Measurements from ENCODE around the gene HIPK2. TPM values are rescaled to one million over a fixed set of nuclear protein-coding genes. Genes with fewer than 3 reads are reported as not detected.

Gene HIPK2
- total RNA-seq, 1 experiment from 2014 or later = 35.2 TPM

- Histone ChIP-seq H3K4me3 (no peak overlapping the region), H3K79me2 (ENCODE audit: low read depth) (no peaks in the 10 kb centered on the region), H3K4me2 (no peak overlapping the region), H4K20me1 (ENCODE audit: insufficient read depth) (0 out of 2 replicates have a peak, but pooled peaks cover 8% of the 10 kb centered on the region), H3K9me3 (ENCODE audit: insufficient read depth, low read depth) (no peaks in the 10 kb centered on the region), H3K9me2 (ENCODE audit: insufficient read depth) (no peaks in the 10 kb centered on the region), H3K36me3 (ENCODE audit: low read depth) (no peaks in the 10 kb centered on the region), H3K4me1 (replicated peaks; ENCODE audit: insufficient read depth) (no peaks in the 10 kb centered on the region), H2AFZ (no peak overlapping the region), H3K27ac (no peak overlapping the region), H3F3A (ENCODE audit: insufficient read depth, low read depth) (no peaks in the 10 kb centered on the region), H3K27me3 (ENCODE audit: insufficient read depth, low read depth) (no peaks in the 10 kb centered on the region)
- intact Hi-C loops (cut with micrococcal nuclease; ENCODE audit: unreplicated experiment) = no loop called here
- CTCF ChIA-PET = interaction anchor here (0.7 kb wide), 1 partner anchor 317 kb away, joined by 3 read pairs; no protein-coding TSS in a partner anchor
- POLR2A ChIA-PET (ENCODE audit: unreplicated experiment) = interaction anchor here (0.6 kb wide), 1 partner anchor 662 kb away, joined by 4 read pairs; no protein-coding TSS in a partner anchor
- TF ChIP-seq EZH2 (IDR thresholded peaks at IDR 0.05; ENCODE audit: low read depth) = no peak
- no peak for TF ChIP-seq CTCF (conservative IDR thresholded peaks at IDR 0.05)
- no TSS peak for BruUV-seq (replicated peaks)
- DNase-seq = no peak
These were observed 29.4 kb downstream of the HIPK2 start for GRCh38 chr7:139748373-139748765.

GRCh38 chr7:139747662-139748372, 30.0 kb downstream of the HIPK2 start:
- CTCF ChIA-PET = interaction anchor here (0.7 kb wide), 1 partner anchor 316 kb away, joined by 3 read pairs; no protein-coding TSS in a partner anchor
- no peak overlapping the region for H3K27ac ChIP-seq
- H4K20me1 ChIP-seq (ENCODE audit: insufficient read depth) = 0 out of 2 replicates have a peak, but pooled peaks cover 8% of the 10 kb centered on the region
- no peak for DNase-seq
- no peaks in the 10 kb centered on the region for H3K27me3 ChIP-seq (ENCODE audit: insufficient read depth, low read depth)
- H3K4me1 ChIP-seq (replicated peaks; ENCODE audit: insufficient read depth) = no peaks in the 10 kb centered on the region
- H3K4me2 ChIP-seq = no peak overlapping the region
- H2AFZ ChIP-seq = no peak overlapping the region
- H3K79me2 ChIP-seq (ENCODE audit: low read depth) = no peaks in the 10 kb centered on the region
- no peak overlapping the region for H3K4me3 ChIP-seq
- no peaks in the 10 kb centered on the region for H3K36me3 ChIP-seq (ENCODE audit: low read depth)
- BruUV-seq (replicated peaks) = no TSS peak
- TF ChIP-seq CTCF (conservative IDR thresholded peaks at IDR 0.05) (no peak), EZH2 (IDR thresholded peaks at IDR 0.05; ENCODE audit: low read depth) (no peak)
- POLR2A ChIA-PET (ENCODE audit: unreplicated experiment) = interaction anchor here (0.6 kb wide), 1 partner anchor 662 kb away, joined by 4 read pairs; no protein-coding TSS in a partner anchor
- no peaks in the 10 kb centered on the region for H3F3A ChIP-seq (ENCODE audit: insufficient read depth, low read depth)
- H3K9me3 ChIP-seq (ENCODE audit: insufficient read depth, low read depth) = no peaks in the 10 kb centered on the region
- no peaks in the 10 kb centered on the region for H3K9me2 ChIP-seq (ENCODE audit: insufficient read depth)
- intact Hi-C loops (cut with micrococcal nuclease; ENCODE audit: unreplicated experiment) = no loop called here

- no peak overlapping the region for H2AFZ ChIP-seq
- H3K4me3 ChIP-seq = no peak overlapping the region
- ChIA-PET CTCF (no interaction called here), POLR2A (ENCODE audit: unreplicated experiment) (interaction anchor here (0.6 kb wide), 1 partner anchor 810 kb away, joined by 3 read pairs; no protein-coding TSS in a partner anchor)
- H3K4me1 ChIP-seq (replicated peaks; ENCODE audit: insufficient read depth) = no peaks in the 10 kb centered on the region
- DNase-seq = no peak
- TF ChIP-seq EZH2 (IDR thresholded peaks at IDR 0.05; ENCODE audit: low read depth) (no peak), CTCF (conservative IDR thresholded peaks at IDR 0.05) (no peak)
- H3K9me3 ChIP-seq (ENCODE audit: insufficient read depth, low read depth) = no peaks in the 10 kb centered on the region
- H4K20me1 ChIP-seq (ENCODE audit: insufficient read depth) = peaks cover 8% of the 10 kb centered on the region; the same call in 1 of the 2 replicates
- H3F3A ChIP-seq (ENCODE audit: insufficient read depth, low read depth) = no peaks in the 10 kb centered on the region
- BruUV-seq (replicated peaks) = no TSS peak
- no peak overlapping the region for H3K4me2 ChIP-seq
- H3K79me2 ChIP-seq (ENCODE audit: low read depth) = no peaks in the 10 kb centered on the region
- intact Hi-C loops (cut with micrococcal nuclease; ENCODE audit: unreplicated experiment) = no loop called here
- H3K36me3 ChIP-seq (ENCODE audit: low read depth) = no peaks in the 10 kb centered on the region
- no peak overlapping the region for H3K27ac ChIP-seq
- no peaks in the 10 kb centered on the region for H3K27me3 ChIP-seq (ENCODE audit: insufficient read depth, low read depth)
- no peaks in the 10 kb centered on the region for H3K9me2 ChIP-seq (ENCODE audit: insufficient read depth)
These were observed 31.1 kb downstream of the HIPK2 start for GRCh38 chr7:139746652-139747051.
